Epidermal melanocyte (primary cell): ENCODE data around the gene TRIP12.
A peak's percentile ranks its signal among the peaks of the same experiment; 100 is the strongest.
"Not testable (repeated sequence)": the region's sequence is repeated elsewhere in the genome, so short reads cannot be mapped to it uniquely, and the experiment has no call there.

Experiments
- DNase-seq: peaks from one replicate; pipeline ENCODE4 v3.0.0; 2011; ENCODE audit warnings: low spot score; ENCODE audit not compliant: insufficient read length

Gene TRIP12

DNA sequence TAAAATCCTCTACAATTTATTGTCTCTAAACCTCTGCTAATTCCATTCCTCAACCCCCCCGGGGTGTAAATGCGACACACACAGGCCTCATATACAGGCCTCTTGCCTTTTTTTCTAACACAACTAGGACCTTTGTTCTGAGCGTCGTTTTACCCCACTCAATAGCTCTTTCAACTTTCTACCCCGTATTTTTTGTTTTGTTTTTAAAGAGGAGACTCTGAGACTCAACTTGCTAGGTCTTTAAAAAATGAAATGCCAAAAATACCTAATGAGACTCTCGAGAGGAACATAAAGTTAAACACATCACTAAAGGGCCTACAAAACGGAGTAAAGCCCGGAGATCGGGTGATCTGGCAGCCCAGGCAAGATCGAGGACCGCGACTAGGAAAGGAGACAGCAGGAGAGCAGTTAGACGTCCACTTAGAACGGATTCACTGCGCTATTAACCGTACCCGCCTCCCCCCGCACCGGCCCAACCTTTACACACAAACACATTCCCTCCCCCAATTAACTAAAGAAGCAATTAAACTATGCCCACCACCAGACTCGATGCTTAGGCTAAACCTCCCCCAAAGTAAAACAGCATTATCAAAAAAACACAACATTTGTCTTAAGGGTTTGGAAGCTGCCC is 1.7 kb downstream of the TRIP12 start:
- DNase-seq, result no peak

DNA sequence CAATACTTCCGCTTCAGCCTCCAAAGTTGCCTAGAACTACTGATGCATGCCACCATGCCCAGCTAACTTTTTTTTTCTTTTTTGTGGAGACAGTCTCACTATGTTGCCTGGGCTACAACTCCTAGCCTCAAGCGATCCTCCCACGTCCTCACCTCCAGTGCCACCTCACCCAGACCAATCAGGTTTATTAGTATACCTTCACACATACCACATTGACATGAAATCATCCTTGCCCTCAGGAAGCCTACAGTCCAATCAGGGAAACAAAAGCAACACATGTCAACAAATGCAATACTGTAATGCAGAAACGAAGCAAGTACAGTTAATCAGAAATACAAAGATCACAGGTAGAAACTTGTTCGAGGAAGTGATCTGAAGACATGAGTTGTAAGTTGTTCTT is 4.0 kb downstream of the TRIP12 start:
- no peak for DNase-seq

- DNase-seq, result no peak
Observed at GRCh38 chr2:229914171-229914570, 7.6 kb downstream of the TRIP12 start.

DNA sequence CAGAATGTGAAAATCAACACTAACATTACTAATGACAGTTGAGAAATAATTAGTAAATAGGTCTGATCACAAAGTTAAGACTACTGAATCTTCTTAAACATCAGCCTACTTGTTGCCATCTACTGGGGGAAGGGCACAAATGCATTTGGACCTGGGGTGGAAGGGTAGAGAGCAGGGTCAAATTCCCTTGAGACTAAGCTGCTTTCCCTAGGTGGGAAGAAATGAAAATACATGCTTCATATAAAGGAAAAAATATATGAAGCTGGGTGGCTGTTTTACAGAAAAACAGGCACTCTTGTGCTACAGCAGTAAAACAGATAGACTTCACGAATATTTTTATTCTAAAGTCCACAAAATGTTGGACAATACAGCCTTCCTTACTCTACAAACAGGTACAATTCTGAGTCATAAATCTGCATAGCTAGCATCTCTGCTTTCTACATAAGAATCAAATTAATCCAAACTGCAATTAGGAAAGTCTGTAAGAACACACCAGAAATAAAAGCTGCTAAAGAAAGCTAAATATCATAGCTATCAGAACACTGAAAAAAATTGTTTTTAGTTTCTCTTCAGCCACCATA is 10.9 kb downstream of the TRIP12 start:
- no peak for DNase-seq

DNA sequence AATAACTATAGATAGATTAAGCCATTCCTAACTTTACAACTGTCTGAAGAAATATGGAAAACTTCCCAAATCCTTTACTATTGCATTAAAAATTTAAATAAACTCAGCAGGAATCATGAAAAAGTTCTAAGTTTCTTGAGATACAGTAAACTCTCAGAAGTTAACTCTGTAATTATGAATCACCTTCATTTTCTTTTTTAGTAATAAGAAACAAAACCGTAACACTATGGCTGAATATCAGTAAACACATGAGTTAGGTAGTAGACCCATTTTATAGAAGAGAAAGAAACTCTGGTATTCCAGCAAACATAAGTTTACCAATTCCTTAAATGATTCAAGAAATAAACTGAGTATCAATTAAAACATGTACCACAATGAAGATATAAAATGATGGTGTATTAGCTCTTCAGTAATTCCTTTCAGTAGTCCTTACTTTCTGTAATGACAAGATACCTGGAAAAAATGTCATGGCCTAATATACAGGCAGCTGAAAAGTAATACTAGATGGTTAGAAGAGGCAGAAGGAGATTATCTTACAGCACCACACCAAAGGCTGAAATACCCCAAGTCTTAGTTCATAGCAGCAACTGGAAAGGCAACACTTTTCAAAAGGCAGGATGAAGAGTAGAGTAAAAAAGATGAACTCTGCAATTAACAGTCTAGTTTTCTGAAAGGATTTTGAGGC is 11.5 kb downstream of the TRIP12 start:
- DNase-seq, result no peak

- DNase-seq, result no peak
Observed at GRCh38 chr2:229909090-229909489, 12.7 kb downstream of the TRIP12 start.

DNA sequence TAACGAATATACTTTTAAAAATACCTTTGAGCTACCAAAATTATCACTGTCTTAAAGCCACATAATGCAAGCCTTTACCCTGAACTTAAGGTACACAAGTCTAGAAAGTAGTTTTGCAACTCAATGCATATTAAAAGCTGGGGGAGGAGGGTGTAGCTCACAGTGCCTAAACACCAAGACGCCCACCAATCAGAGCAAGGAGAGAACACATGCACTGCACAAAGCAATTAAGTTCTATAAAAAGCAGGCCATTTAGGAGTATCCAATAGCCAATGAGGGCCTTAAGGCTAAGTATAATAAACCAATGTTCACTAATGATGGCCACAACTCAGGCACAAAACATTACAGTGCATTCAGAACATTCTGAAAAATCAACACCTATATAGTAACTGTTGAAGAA is 16.2 kb downstream of the TRIP12 start:
- no peak for DNase-seq

- DNase-seq, result no peak
Observed at GRCh38 chr2:229903037-229903436, 18.8 kb downstream of the TRIP12 start.

DNA sequence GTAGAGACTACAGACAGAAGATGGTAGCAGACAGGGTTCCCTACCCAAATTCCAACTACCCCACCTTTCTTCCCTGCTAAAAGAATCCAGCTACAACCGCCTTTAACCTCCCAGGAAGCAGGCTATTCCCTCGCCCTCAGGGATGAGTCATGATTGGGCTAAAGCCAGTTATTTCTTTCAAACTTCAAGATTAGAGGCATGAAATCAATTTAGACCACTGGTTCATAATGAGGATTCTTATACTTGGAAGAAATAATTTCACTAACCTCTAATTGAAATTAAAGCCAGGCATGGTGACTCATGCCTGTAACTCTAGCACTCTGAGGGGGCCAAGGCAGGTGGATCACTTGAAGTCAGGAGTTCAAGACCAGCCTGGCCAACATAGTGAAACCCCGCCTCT is 20.0 kb downstream of the TRIP12 start:
- DNase-seq, result peak; percentile 49

GRCh38 chr2:229900514-229900913 is 21.3 kb downstream of the TRIP12 start:
- DNase-seq, result not testable (repeated sequence)

GRCh38 chr2:229900012-229900411 is 21.8 kb downstream of the TRIP12 start:
- DNase-seq, result no peak

GRCh38 chr2:229899604-229900003 is 22.2 kb downstream of the TRIP12 start:
- no peak for DNase-seq

- no peak for DNase-seq
Observed at GRCh38 chr2:229896857-229897256, 25.0 kb downstream of the TRIP12 start.

GRCh38 chr2:229889023-229889422 is 32.8 kb downstream of the TRIP12 start:
- DNase-seq, result no peak

GRCh38 chr2:229888031-229888430 is 33.8 kb downstream of the TRIP12 start:
- no peak for DNase-seq

- no peak for DNase-seq
Observed at GRCh38 chr2:229887441-229887840, 34.4 kb downstream of the TRIP12 start.

DNA sequence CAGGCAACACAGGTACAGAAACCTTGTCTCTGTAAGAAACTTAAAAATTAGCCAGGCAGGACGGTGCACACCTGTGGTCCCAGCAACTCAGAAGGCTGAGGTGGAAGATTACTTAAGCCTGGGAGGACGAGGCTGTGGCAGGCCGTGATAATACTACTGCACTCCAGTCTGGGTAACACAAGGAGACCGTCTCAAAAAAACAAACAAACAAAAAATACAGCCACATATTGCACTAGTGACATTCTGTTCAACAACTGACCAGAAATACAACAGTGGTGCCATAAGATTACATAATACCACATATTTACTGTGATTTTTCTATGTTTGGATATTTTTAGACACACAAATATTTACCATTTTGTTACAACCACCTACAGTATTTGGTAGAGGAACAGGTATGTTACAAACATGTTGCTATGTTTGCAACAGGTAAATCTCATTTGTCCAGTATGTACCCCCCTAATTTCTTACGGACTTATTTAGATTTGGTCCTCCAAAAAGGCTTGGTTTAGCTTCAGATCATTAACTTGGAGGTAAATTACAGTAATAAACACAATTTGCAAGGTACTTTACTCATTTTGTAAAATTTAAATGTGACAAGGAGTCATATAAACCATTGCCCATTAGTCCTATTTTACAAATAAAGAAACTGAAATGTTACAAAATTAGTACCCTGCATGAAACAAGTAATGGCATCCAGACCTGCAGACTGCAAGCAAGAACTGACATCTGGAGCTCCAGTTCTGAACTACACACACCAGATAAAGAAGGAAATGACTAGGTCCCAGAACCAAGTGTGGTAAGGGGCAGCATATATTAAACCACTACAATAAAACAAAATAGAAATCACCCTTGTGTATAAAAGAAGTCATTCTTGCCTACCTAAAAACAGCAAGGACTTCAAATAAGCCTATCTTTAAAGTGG is 36.8 kb downstream of the TRIP12 start:
- no peak for DNase-seq

GRCh38 chr2:229882583-229882982 is 39.2 kb downstream of the TRIP12 start:
- no peak for DNase-seq

DNA sequence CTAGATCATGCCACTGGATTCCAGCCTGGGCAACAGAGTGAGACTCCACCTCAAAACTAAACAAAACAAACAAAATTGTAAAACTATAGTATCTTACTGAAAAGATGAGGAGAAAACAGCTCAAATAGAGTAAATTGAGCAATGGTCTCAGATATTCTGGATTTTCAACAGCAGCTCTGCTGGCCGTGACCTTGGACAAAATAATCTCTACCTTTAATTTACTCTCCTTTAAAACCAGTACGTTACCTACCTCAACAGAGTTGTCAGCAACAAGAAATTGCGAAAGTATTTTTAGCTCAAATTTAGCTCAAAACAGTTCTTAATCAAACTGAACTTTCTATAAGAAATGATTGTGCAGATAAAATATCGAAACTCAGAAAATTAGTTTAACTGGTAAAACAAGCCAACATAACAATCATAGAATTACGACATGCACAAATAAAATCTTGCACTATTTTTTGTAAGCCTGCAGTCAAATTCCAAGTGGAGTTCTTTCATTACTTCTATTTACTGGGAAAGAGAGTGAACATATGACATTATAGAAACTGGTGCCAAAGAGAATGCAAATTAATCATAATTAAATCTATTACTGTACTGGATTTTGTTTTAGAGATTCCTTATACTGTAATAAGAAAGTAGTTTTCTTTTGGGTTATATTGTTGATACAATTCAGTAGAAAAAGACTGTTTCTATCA is 40.8 kb downstream of the TRIP12 start:
- DNase-seq, result no peak

DNA sequence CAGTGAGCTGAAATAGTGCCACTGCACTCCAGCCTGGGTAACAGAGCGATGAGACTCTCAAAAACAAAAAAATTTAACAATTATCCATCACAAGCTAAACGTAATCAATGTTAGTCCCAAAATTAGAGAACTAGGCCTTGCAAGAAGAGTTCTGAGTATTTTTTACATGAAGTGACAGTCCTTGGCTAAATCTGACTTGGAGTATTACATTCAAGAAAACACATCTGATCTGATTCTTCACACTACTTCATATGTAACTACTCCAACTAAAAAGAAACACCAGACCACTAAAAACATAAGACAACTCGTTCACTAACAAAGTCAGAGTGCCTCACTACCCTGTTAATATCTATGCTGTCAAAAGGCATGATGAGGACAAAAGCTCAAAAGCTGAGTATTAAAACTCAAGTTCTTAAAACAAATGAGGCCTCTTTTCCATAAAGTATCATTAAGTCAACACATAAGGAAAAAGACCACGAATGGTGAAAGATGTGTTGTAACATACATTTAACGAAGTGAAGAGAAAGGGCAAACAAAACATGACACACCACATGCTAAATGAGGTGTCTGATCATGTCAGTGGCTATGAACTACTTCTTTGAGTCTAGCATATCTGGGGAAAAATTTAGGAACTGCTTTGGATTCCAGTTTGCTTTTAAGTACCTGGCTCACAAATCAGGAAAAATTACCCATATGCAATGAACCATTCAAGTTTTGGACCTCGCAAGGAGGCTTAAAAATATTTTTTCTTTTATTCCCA is 42.4 kb downstream of the TRIP12 start:
- no peak for DNase-seq

GRCh38 chr2:229875549-229875948 is 46.3 kb downstream of the TRIP12 start:
- DNase-seq, result no peak
